ENCODE data around the gene GALNT14.

Gene GALNT14

GRCh38 chr2:31125918-31126695, 12.1 kb downstream of the GALNT14 start:
- no peak for TF ChIP-seq JUND (IDR thresholded peaks at IDR 0.05; ENCODE audit: low read depth)
- in situ Hi-C loops (cut with HindIII; ENCODE audit: low pct_unique_long_range_greater_than_20kb, low sequenced_read_pairs) = no loop called here
- DNase-seq (ENCODE audit: low read depth in 1 of 2, low spot score in 1 of 2) = no peak

- TF ChIP-seq JUND (IDR thresholded peaks at IDR 0.05; ENCODE audit: low read depth) = no peak
- no peak for DNase-seq (ENCODE audit: low read depth in 1 of 2, low spot score in 1 of 2)
- in situ Hi-C loops (cut with HindIII; ENCODE audit: low pct_unique_long_range_greater_than_20kb, low sequenced_read_pairs) = no loop called here
These were observed 13.3 kb downstream of the GALNT14 start for GRCh38 chr2:31124904-31125303.

GRCh38 chr2:31122133-31122532, 16.1 kb downstream of the GALNT14 start:
- in situ Hi-C loops (cut with HindIII; ENCODE audit: low pct_unique_long_range_greater_than_20kb, low sequenced_read_pairs) = no loop called here
- no peak for TF ChIP-seq JUND (IDR thresholded peaks at IDR 0.05; ENCODE audit: low read depth)

GRCh38 chr2:31113765-31114164, 24.5 kb downstream of the GALNT14 start:
- no peak for DNase-seq (ENCODE audit: low read depth in 1 of 2, low spot score in 1 of 2)
- TF ChIP-seq JUND (IDR thresholded peaks at IDR 0.05; ENCODE audit: low read depth) = no peak
- in situ Hi-C loops (cut with HindIII; ENCODE audit: low pct_unique_long_range_greater_than_20kb, low sequenced_read_pairs) = no loop called here

More at GRCh38 chr2:31122133-31122532, 16.1 kb downstream of the GALNT14 start:
- no peak for DNase-seq (ENCODE audit: low read depth in 1 of 2, low spot score in 1 of 2)

GRCh38 chr2:31112544-31112943, 25.7 kb downstream of the GALNT14 start:
- no peak for TF ChIP-seq JUND (IDR thresholded peaks at IDR 0.05; ENCODE audit: low read depth)
- DNase-seq (ENCODE audit: low read depth in 1 of 2, low spot score in 1 of 2) = no peak
- in situ Hi-C loops (cut with HindIII; ENCODE audit: low pct_unique_long_range_greater_than_20kb, low sequenced_read_pairs) = no loop called here

GRCh38 chr2:31110998-31111397, 27.2 kb downstream of the GALNT14 start:
- no peak for DNase-seq (ENCODE audit: low read depth in 1 of 2, low spot score in 1 of 2)
- in situ Hi-C loops (cut with HindIII; ENCODE audit: low pct_unique_long_range_greater_than_20kb, low sequenced_read_pairs) = no loop called here
- no peak for TF ChIP-seq JUND (IDR thresholded peaks at IDR 0.05; ENCODE audit: low read depth)

- in situ Hi-C loops (cut with HindIII; ENCODE audit: low pct_unique_long_range_greater_than_20kb, low sequenced_read_pairs) = no loop called here
- no peak for TF ChIP-seq JUND (IDR thresholded peaks at IDR 0.05; ENCODE audit: low read depth)
- DNase-seq (ENCODE audit: low read depth in 1 of 2, low spot score in 1 of 2) = no peak
These were observed 27.8 kb downstream of the GALNT14 start for GRCh38 chr2:31110431-31110830.

GRCh38 chr2:31109633-31110192, 28.5 kb downstream of the GALNT14 start:
- TF ChIP-seq JUND (IDR thresholded peaks at IDR 0.05; ENCODE audit: low read depth) = no peak
- in situ Hi-C loops (cut with HindIII; ENCODE audit: low pct_unique_long_range_greater_than_20kb, low sequenced_read_pairs) = no loop called here
- DNase-seq (ENCODE audit: low read depth in 1 of 2, low spot score in 1 of 2) = no peak

GRCh38 chr2:31108561-31109286, 29.5 kb downstream of the GALNT14 start:
- DNase-seq (ENCODE audit: low read depth in 1 of 2, low spot score in 1 of 2) = no peak
- in situ Hi-C loops (cut with HindIII; ENCODE audit: low pct_unique_long_range_greater_than_20kb, low sequenced_read_pairs) = no loop called here
- TF ChIP-seq JUND (IDR thresholded peaks at IDR 0.05; ENCODE audit: low read depth) = no peak

- DNase-seq (ENCODE audit: low read depth in 1 of 2, low spot score in 1 of 2) = peak; percentile 17 to 30
- no peak for TF ChIP-seq JUND (IDR thresholded peaks at IDR 0.05; ENCODE audit: low read depth)
- in situ Hi-C loops (cut with HindIII; ENCODE audit: low pct_unique_long_range_greater_than_20kb, low sequenced_read_pairs) = no loop called here
These were observed 30.5 kb downstream of the GALNT14 start for GRCh38 chr2:31107591-31108300.

GRCh38 chr2:31101701-31102100, 36.5 kb downstream of the GALNT14 start:
- in situ Hi-C loops (cut with HindIII; ENCODE audit: low pct_unique_long_range_greater_than_20kb, low sequenced_read_pairs) = no loop called here
- DNase-seq (ENCODE audit: low read depth in 1 of 2, low spot score in 1 of 2) = no peak
- no peak for TF ChIP-seq JUND (IDR thresholded peaks at IDR 0.05; ENCODE audit: low read depth)

- DNase-seq (ENCODE audit: low read depth in 1 of 2, low spot score in 1 of 2) = no peak
- TF ChIP-seq JUND (IDR thresholded peaks at IDR 0.05; ENCODE audit: low read depth) = no peak
- in situ Hi-C loops (cut with HindIII; ENCODE audit: low pct_unique_long_range_greater_than_20kb, low sequenced_read_pairs) = no loop called here
These were observed 40.2 kb downstream of the GALNT14 start for GRCh38 chr2:31097962-31098613.

All from T47D (cell line).